ENCODE data around the gene CCN2.

CCN2 gene

GRCh38 chr6:131950767-131951575, at the start of gene CCN2:
Gene CCN2 (minus strand): TSS chr6:131951372. CDS start chr6:131951172, 200 bp downstream.
- DNase-seq: no peak

- DNase-seq: no peak
Observed at GRCh38 chr6:132000296-132000695, 49.1 kb upstream of the CCN2 start.

- DNase-seq: no peak
Observed at GRCh38 chr6:131999545-132000146, 48.5 kb upstream of the CCN2 start.

GRCh38 chr6:131998255-131998982, 47.2 kb upstream of the CCN2 start:
- DNase-seq: no peak

GRCh38 chr6:131997429-131998153, 46.4 kb upstream of the CCN2 start:
- no peak for DNase-seq

GRCh38 chr6:131995917-131996316, 44.7 kb upstream of the CCN2 start:
- no peak for DNase-seq

- no peak for DNase-seq
Observed at GRCh38 chr6:131992557-131992956, 41.4 kb upstream of the CCN2 start.

GRCh38 chr6:131989036-131989435, 37.9 kb upstream of the CCN2 start:
- no peak for DNase-seq

GRCh38 chr6:131982740-131983259, 31.6 kb upstream of the CCN2 start:
- no peak for DNase-seq

GRCh38 chr6:131981624-131981978, 30.4 kb upstream of the CCN2 start:
- no peak for DNase-seq

- DNase-seq: no peak
Observed at GRCh38 chr6:131980791-131981623, 29.8 kb upstream of the CCN2 start.

GRCh38 chr6:131980338-131980790, 29.2 kb upstream of the CCN2 start:
- no peak for DNase-seq

- DNase-seq: no peak
Observed at GRCh38 chr6:131979515-131980337, 28.6 kb upstream of the CCN2 start.

- DNase-seq: no peak
Observed at GRCh38 chr6:131978522-131978921, 27.4 kb upstream of the CCN2 start.

GRCh38 chr6:131976545-131977061, 25.4 kb upstream of the CCN2 start:
- DNase-seq: no peak

- no peak for DNase-seq
Observed at GRCh38 chr6:131972741-131973140, 21.6 kb upstream of the CCN2 start.

GRCh38 chr6:131970076-131970859, 19.1 kb upstream of the CCN2 start:
- DNase-seq: no peak

- no peak for DNase-seq
Observed at GRCh38 chr6:131968656-131969055, 17.5 kb upstream of the CCN2 start.

GRCh38 chr6:131967948-131968347, 16.8 kb upstream of the CCN2 start:
- DNase-seq: no peak

GRCh38 chr6:131966443-131966842, 15.3 kb upstream of the CCN2 start:
- no peak for DNase-seq

All from NCI-H1092 (cell line).